PC-3 (cell line): ENCODE measurements around the gene GMEB2.

Experiments
- EZH2 ChIP-seq: fragments of 300-600 bp; sonication (generic); IDR thresholded peaks from one replicate; pipeline ENCODE4 v1.6.1; 2017; ENCODE audit warnings: antibody characterized with exemption, mild to moderate bottlenecking, low read length; ENCODE audit not compliant: unreplicated experiment
- EZH2phosphoT487 ChIP-seq: fragments of 300-600 bp; sonication (generic); IDR thresholded peaks from 2 replicates; pipeline ENCODE4 v1.6.1; 2018; ENCODE audit warnings: mild to moderate bottlenecking, antibody characterized with exemption, low read length, borderline replicate concordance
- TF ChIP-seq, protein P1 (sequence below): fragments of 300-600 bp; sonication (generic); conservative IDR thresholded peaks from 2 replicates; pipeline ENCODE4 v1.5.1; 2017; ENCODE audit warnings: antibody characterized with exemption, low read depth, mild to moderate bottlenecking, low read length

DNA sequence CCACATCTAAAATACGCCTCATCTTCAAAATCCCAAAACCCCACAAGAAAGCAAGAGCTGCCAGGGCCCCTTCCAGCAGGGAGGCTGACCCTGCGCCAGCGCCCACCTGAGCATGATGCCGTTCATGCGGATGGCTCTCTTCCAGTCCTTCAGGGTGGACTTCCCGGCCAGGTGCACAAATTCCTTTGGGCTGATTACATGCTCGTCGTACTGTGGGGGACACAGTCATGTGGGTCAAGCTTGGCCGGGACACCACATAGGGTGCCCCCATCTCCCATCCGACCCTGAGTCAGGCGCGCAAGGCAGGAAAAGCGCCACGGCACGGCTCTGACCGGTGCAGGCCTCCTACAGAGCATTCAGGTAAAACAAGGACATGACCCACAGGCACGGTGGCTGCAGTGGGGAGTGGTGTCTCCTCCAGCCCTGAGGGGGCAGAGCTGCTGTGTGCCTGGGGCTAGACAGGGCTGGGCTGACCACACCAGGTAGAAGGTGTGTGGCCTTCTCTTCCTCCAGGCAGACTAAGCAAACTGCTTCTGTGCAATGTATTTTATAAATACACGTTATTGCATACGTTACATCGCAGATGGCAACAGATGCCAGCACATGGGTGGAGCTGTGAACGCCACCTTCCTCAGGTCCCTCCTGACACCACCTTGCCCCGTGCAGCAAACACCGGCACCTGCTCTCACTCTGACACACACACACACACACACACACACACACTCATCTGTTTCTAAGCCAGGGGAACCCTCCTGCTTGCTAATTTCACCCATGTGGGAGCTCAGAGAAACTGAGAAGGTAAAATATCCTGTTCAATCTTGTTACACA, 29.0 kb downstream of the GMEB2 start:
- TF ChIP-seq, protein P1, sequence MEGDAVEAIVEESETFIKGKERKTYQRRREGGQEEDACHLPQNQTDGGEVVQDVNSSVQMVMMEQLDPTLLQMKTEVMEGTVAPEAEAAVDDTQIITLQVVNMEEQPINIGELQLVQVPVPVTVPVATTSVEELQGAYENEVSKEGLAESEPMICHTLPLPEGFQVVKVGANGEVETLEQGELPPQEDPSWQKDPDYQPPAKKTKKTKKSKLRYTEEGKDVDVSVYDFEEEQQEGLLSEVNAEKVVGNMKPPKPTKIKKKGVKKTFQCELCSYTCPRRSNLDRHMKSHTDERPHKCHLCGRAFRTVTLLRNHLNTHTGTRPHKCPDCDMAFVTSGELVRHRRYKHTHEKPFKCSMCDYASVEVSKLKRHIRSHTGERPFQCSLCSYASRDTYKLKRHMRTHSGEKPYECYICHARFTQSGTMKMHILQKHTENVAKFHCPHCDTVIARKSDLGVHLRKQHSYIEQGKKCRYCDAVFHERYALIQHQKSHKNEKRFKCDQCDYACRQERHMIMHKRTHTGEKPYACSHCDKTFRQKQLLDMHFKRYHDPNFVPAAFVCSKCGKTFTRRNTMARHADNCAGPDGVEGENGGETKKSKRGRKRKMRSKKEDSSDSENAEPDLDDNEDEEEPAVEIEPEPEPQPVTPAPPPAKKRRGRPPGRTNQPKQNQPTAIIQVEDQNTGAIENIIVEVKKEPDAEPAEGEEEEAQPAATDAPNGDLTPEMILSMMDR: no peak
- no peak for TF ChIP-seq EZH2phosphoT487
- no peak for TF ChIP-seq EZH2
